Measurements from ENCODE around the gene STX7.

STX7 gene

DNA sequence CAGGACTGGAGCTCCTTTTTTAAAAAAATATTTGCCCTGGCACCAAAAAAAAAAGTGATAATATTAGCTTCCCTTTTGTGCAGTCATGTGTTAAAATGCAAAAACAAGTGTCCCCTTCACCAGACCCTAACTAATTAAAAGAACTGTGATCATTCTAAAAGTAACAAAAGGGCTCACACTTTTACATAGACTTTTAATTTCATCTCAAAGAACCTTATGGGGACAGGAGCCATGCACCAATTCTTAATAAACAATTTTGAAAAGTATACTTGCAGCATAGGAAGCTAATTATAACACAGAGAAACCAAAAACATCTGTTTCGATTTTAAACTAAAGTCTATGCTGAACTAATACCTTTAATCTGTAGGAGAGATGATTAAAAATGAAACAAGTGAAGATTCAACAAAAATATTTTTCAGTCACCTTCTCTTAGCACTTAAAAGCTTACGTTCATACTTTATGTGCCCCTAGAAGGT is 17.3 kb downstream of the STX7 start:
- peak overlapping the region; percentile 81 for H3K27ac Mint-ChIP-seq
- H3K36me3 Mint-ChIP-seq = peaks cover 43 to 44% of the 10 kb centered on the region in 2 donors
- H3K4me3 Mint-ChIP-seq = peak overlapping the region; percentile 33 to 58
- ATAC-seq (replicated peaks) (peak; percentile 61 to 72), DNase-seq (no peak)
- no peaks in the 10 kb centered on the region for H3K27me3 Mint-ChIP-seq
- H3K9me3 Mint-ChIP-seq = peaks cover 7 to 14% of the 10 kb centered on the region in 2 donors
- H3K4me1 Mint-ChIP-seq = peaks cover 40 to 59% of the 10 kb centered on the region in 2 donors

DNA sequence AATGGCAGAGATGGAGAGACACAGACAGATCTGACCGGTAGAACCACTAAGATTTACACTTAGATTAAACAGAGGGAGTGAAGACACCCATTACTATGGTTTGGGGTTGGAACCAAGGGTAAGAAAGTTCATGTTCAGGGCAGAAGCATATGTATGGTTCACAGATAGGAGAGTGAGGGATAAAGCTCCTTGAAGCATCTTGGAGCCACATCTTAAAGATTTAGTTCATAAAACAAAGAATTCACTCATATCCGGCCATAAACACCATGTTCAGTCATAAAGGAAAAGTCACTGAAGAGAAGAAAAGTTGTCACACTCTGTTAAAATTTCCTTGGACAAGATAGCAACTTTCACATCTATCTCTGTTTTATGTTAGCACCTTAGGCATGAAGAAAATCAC is 18.0 kb downstream of the STX7 start:
- ATAC-seq (replicated peaks) = peak; percentile 22 to 33
- H3K4me1 Mint-ChIP-seq = peaks cover 34 to 52% of the 10 kb centered on the region in 2 donors

DNA sequence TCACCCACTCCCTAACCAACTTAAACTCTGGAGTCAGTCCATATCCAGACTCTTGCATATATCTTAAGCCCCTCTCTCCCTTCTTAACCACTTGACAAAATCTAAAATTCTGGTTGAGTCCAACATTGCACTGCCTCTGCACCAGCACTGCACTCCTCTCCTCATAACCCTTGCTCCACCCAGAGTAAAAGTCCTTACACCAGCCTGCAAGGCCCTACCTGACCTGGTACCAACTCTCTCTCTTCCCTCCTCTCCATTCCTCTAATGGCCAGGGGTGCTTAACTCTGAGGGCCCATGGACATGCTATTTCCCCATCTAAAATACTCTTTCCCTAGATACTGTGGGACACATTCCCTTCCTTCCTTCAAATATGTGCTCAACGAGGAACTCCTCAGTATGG is 21.0 kb downstream of the STX7 start:
- ATAC-seq (replicated peaks) = no peak
- no peaks in the 10 kb centered on the region for H3K27me3 Mint-ChIP-seq
- H3K4me1 Mint-ChIP-seq = peaks cover 28 to 46% of the 10 kb centered on the region in 2 donors

More for the DNA sequence above, 18.0 kb downstream of the STX7 start:
- H3K27me3 Mint-ChIP-seq = no peaks in the 10 kb centered on the region
- DNase-seq = no peak
- peak overlapping the region; percentile 33 to 58 for H3K4me3 Mint-ChIP-seq
- H3K36me3 Mint-ChIP-seq = peaks cover 36 to 38% of the 10 kb centered on the region in 2 donors
- H3K27ac Mint-ChIP-seq = peak overlapping the region; percentile 81
- peaks cover 6 to 9% of the 10 kb centered on the region in 2 donors for H3K9me3 Mint-ChIP-seq

DNA sequence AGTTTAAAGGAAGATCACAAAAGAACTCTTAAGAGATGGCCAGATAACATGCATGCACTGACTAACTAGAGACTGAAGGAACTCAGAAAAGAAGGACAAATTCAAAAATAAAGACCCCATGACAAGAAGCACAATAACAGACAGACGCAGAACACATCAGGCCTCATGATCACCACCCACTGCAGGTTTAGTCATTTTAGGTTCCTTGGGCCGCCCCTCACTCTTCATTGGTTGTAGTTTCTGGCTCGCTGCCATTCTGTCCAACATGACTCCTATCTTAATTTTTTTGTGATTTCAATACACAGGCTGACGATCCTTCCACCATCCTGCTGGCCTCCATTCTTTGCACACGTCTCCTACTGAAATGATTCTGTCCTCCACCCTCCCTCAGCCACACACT is 21.6 kb downstream of the STX7 start:
- Mint-ChIP-seq H3K9me3 (peaks cover 4 to 10% of the 10 kb centered on the region in 2 donors), H3K4me1 (peaks cover 26 to 41% of the 10 kb centered on the region in 2 donors), H3K4me3 (no peak overlapping the region), H3K27me3 (no peaks in the 10 kb centered on the region), H3K36me3 (peaks cover 28 to 36% of the 10 kb centered on the region in 2 donors), H3K27ac (no peak overlapping the region)
- DNase-seq = no peak
- peak; percentile 32 to 49 for ATAC-seq (replicated peaks)

More for the DNA sequence above, 21.0 kb downstream of the STX7 start:
- Mint-ChIP-seq H3K9me3 (peaks cover 4 to 10% of the 10 kb centered on the region in 2 donors), H3K27ac (no peak overlapping the region), H3K36me3 (peaks cover 24 to 31% of the 10 kb centered on the region in 2 donors), H3K4me3 (no peak overlapping the region)
- no peak for DNase-seq

DNA sequence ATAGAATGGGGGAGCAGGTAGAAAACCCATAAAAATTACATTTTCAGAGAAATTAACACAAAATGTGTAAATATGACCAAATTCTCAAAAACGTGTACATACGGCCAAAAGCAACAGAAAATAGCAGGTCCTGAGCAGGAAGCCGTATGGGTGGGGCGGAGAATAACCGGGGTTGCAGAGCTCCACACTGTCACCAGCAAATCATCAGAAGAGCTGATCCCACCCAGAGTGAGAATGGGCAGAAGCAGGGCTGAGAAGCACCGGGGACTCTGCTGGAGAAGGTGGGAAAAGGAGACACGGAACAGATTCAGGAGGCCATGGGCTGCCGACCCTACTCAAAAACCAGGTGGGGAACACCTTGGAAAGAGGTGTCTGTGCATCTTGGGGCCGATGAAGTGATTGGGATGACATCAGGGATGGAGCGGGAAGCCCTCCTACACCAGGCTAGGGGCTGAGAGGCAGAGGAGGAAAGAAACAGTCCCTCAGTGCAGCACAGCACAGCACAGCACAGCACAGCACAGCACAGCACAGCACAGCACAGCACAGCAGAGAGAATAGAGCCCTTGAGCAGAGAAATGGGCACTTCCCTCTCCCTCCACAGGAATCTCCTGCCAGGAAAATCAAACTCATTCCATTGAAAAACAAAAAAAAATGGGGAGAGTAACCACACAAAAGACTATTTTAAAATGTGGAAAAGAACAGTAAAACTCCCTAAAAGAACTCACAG is 22.3 kb downstream of the STX7 start:
- Mint-ChIP-seq H3K4me3 (no peak overlapping the region), H3K27ac (no peak overlapping the region), H3K4me1 (peaks cover 25 to 38% of the 10 kb centered on the region in 2 donors), H3K27me3 (no peaks in the 10 kb centered on the region), H3K9me3 (peaks cover 4 to 10% of the 10 kb centered on the region in 2 donors), H3K36me3 (peaks cover 28 to 36% of the 10 kb centered on the region in 2 donors)
- peak in 1 of 2 donors; percentile 33 for ATAC-seq (replicated peaks)
- DNase-seq = no peak

DNA sequence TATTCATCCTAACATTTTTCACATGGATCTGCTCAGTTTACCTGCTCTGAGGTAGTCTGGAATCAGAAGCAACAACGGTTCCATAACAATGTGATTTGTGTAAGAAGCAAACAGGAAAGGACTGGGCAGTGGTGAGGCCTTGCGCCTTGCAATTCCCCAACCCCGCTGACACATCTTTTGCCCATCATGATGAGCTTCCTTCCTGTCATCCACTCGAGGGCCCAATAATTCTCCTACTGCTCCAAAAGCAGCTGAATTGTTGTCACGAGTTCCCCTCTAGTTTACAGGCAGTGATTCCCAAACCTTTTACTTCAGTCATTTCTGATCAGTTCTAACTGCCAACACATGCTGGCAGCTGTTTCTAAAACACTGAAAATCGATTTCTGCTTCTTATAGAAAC is 22.9 kb downstream of the STX7 start:
- no peak overlapping the region for H3K27ac Mint-ChIP-seq
- H3K36me3 Mint-ChIP-seq = peaks cover 28 to 36% of the 10 kb centered on the region in 2 donors
- no peak overlapping the region for H3K4me3 Mint-ChIP-seq
- H3K4me1 Mint-ChIP-seq = peaks cover 25 to 38% of the 10 kb centered on the region in 2 donors
- H3K9me3 Mint-ChIP-seq = peaks cover 4 to 10% of the 10 kb centered on the region in 2 donors
- H3K27me3 Mint-ChIP-seq = no peaks in the 10 kb centered on the region
- DNase-seq = no peak
- ATAC-seq (replicated peaks) = peak; percentile 24 to 35

DNA sequence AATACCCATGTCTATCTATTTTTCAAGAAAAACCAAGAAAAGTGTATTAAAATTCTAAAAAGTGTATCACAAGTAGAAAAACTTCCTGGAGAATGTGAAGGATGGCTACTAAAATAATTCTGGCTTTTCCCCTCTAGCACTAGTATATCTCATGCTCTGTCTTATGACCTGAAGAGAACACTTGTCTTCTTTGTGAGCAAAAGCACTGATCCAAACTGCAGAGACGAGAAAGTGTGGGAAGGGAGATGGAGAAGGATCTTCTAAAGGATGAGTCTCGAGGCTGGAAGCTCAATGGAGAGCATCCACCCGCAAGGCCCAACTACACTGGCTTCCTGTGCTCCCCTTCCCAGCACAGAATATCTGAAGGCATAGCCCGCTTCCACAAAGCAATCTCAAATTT is 23.5 kb downstream of the STX7 start:
- DNase-seq (no peak), ATAC-seq (replicated peaks) (no peak)
- Mint-ChIP-seq H3K36me3 (peaks cover 22 to 30% of the 10 kb centered on the region in 2 donors), H3K27me3 (no peaks in the 10 kb centered on the region), H3K27ac (no peak overlapping the region), H3K4me1 (peaks cover 20 to 38% of the 10 kb centered on the region in 2 donors), H3K9me3 (peaks cover 4 to 8% of the 10 kb centered on the region in 2 donors), H3K4me3 (no peak overlapping the region)

DNA sequence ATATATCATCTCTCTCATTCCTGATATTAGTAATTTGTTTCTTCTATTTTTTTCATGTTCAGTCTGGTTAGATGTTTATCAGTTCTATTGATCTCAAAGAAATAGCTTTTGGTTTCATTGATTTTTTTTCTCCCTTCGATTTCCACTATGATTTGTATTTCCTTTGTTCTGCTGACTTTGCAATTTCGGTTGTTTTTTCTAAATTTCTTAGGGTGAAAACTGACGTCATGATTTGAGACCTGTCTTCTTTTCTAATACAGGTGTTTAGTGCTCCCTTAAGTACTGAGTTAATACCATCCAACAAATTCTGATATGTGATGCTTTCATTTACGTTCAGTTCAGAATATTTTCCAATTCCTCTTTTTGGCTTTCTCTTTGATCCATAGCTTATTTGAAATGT is 25.2 kb downstream of the STX7 start:
- DNase-seq = no peak
- ATAC-seq (replicated peaks) = no peak
- Mint-ChIP-seq H3K4me1 (peaks cover 20 to 49% of the 10 kb centered on the region in 2 donors), H3K9me3 (peaks cover 0 to 6% of the 10 kb centered on the region in 2 donors), H3K4me3 (peak overlapping the region in 1 of 2 donors; percentile 57), H3K27me3 (no peaks in the 10 kb centered on the region), H3K27ac (peak overlapping the region; percentile 92), H3K36me3 (peaks cover 22 to 24% of the 10 kb centered on the region in 2 donors)

DNA sequence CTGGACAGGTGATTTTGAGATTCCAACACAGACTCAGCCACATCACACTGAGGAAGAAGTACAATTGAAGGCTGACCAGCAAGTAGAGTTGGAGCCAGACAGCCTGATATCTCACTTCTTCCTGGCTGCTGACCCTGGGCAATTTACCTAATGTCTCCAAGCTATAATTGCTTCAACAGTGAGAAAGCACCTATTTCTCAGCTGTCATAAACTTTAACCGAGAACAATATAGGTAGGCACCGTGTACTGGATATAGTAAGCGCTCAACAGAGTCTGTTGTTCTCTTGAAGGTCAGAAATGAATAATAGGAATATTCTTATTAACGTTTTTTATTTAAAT is 28.3 kb downstream of the STX7 start:
- DNase-seq (no peak), ATAC-seq (replicated peaks) (peak in 1 of 2 donors; percentile 26)
- Mint-ChIP-seq H3K36me3 (peaks cover 32 to 34% of the 10 kb centered on the region in 2 donors), H3K4me3 (no peak overlapping the region), H3K4me1 (peaks cover 36 to 80% of the 10 kb centered on the region in 2 donors), H3K27me3 (no peaks in the 10 kb centered on the region), H3K27ac (peak overlapping the region; percentile 59), H3K9me3 (peaks cover 0 to 6% of the 10 kb centered on the region in 2 donors)

DNA sequence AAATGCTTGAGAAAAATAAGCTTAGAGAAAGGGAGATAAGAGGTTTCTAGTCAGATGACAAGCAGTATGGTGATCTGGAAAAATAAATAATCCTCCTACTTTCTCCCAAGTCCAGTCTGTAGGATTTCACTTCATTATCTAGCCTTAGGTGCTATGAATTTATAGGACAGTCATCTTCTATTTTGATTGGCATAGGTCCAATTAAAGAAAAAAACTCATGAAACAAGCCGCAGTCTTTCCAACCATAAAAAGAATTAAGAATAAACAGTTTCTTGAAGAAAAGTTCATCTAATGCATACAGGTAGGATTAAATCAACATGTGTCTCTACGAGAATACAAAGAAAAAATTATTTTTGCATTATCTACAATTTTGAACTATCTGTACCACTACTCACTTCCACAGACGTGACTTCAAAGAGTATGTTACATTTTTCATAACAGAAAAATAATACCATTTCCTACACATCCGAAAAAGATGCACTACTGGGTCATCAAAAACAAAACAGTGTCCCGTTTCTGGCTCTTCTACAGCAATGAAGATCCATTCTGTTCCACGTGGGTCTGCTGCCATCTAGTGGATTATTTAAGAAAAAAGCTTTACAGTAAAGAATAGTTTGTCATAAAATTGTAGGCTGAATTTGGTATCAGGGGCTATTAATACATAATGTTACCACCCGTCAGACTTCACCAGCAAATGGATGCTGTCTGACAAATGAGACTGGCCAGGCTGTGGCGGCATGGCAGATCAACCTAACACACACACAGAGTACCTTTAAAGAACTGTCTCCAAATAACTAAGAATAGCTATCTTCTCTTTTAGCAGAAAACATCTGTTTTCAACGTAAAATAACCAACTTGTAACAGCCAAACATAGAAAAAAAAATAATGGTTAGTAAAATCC is 28.9 kb downstream of the STX7 start:
- no peak overlapping the region for H3K4me3 Mint-ChIP-seq
- DNase-seq (no peak), ATAC-seq (replicated peaks) (peak; percentile 81 to 83)
- H3K9me3 Mint-ChIP-seq = peaks cover 0 to 6% of the 10 kb centered on the region in 2 donors
- H3K27me3 Mint-ChIP-seq = no peaks in the 10 kb centered on the region
- peaks cover 40 to 86% of the 10 kb centered on the region in 2 donors for H3K4me1 Mint-ChIP-seq
- H3K36me3 Mint-ChIP-seq = peaks cover 32 to 34% of the 10 kb centered on the region in 2 donors
- peak overlapping the region; percentile 59 for H3K27ac Mint-ChIP-seq

DNA sequence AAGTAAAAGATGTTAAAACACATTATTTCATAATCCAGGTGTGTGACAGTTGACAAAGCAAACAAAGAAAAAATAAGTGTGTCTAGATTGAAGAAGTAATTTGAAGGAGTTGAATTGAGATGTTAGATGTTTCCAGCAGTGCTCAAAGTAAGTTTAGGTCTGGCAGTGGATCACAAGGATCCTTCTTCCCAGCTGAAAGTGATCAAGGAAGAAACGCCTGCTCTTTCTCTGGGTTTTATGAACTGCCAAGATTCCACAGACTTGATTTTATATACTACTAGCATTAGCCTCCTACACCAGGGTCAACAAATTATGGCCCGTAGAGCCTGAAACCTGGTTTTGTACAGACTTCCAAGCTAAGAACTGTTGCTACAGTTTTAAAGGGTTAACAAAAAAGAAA is 30.3 kb downstream of the STX7 start:
- DNase-seq = no peak
- Mint-ChIP-seq H3K27ac (peak overlapping the region; percentile 79), H3K27me3 (no peaks in the 10 kb centered on the region), H3K9me3 (no peaks in the 10 kb centered on the region), H3K36me3 (peaks cover 24 to 26% of the 10 kb centered on the region in 2 donors), H3K4me1 (peaks cover 37 to 85% of the 10 kb centered on the region in 2 donors), H3K4me3 (no peak overlapping the region)
- ATAC-seq (replicated peaks) = no peak

DNA sequence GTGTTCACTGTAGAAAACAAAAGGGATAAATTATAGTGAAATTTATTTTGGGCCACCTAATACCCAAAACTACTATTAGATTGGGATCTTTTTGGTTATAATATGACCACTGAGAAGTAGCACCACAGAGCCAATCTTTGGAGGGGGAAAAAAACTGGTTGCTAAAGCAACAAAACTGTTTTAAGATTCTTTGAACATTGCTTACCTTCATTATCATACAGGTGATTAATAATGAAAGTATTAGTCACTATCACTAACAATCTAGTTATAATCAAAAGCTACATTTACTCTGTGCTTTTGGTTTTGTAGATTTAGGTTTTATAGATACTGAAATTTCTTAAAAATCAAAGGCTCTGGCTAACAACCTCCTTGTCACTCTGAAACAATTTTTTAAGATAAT is 31.7 kb downstream of the STX7 start:
- H3K36me3 Mint-ChIP-seq = peaks cover 13 to 17% of the 10 kb centered on the region in 2 donors
- H3K27ac Mint-ChIP-seq = peak overlapping the region; percentile 65
- no peak overlapping the region for H3K4me3 Mint-ChIP-seq
- peaks cover 36 to 82% of the 10 kb centered on the region in 2 donors for H3K4me1 Mint-ChIP-seq
- ATAC-seq (replicated peaks) (peak; percentile 40 to 53), DNase-seq (no peak)
- H3K27me3 Mint-ChIP-seq = no peaks in the 10 kb centered on the region
- H3K9me3 Mint-ChIP-seq = no peaks in the 10 kb centered on the region

DNA sequence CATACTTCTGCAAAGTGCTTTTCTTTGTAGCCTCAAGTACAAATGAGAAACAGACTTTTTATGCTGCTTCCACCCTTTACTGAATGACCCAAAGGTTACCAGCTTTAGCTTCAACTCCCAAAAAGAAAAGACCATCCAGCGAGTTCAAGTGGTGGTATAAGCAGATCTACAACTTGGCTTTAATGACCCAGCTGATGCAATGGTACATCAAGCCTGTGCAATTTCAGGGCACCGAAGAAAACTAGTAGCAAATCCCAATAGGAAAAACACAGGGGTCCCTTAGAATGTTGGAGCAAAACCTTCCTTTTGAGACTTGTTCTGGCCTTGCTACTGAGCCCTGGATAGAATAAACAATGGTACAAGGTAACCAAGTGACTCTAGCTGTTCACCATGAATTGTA is 33.8 kb downstream of the STX7 start:
- H3K36me3 Mint-ChIP-seq = peaks cover 14 to 18% of the 10 kb centered on the region in 2 donors
- no peak overlapping the region for H3K4me3 Mint-ChIP-seq
- H3K9me3 Mint-ChIP-seq = no peaks in the 10 kb centered on the region
- no peaks in the 10 kb centered on the region for H3K27me3 Mint-ChIP-seq
- H3K4me1 Mint-ChIP-seq = peaks cover 34 to 69% of the 10 kb centered on the region in 2 donors
- no peak for ATAC-seq (replicated peaks)
- no peak overlapping the region for H3K27ac Mint-ChIP-seq
- no peak for DNase-seq

DNA sequence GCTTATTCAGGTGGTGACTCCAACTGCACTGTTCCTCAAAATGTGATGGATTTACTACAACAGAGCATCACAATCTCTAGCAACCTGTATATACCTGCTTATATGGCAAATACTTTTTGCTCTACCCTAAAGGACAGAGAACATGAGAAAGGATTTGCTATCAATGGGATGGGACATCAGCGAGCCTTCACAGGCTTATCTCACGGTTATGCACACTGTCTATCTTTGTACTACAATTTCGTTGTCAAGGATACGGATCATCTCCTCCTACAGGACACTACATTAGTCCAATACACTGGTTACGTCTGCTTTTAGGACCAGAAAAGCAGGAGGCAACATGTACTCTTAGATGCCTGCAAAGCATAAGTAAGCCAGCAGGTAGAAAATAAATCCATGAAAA is 34.2 kb downstream of the STX7 start:
- no peaks in the 10 kb centered on the region for H3K27me3 Mint-ChIP-seq
- H3K4me1 Mint-ChIP-seq = peaks cover 33 to 64% of the 10 kb centered on the region in 2 donors
- no peak overlapping the region for H3K27ac Mint-ChIP-seq
- no peaks in the 10 kb centered on the region for H3K9me3 Mint-ChIP-seq
- ATAC-seq (replicated peaks) (no peak), DNase-seq (no peak)
- H3K4me3 Mint-ChIP-seq = no peak overlapping the region
- H3K36me3 Mint-ChIP-seq = peaks cover 13 to 16% of the 10 kb centered on the region in 2 donors
